GM18520 (cell line): ENCODE results near the gene PARP15.
"Not testable (repeated sequence)": the region's sequence is repeated elsewhere in the genome, so short reads cannot be mapped to it uniquely, and the experiment has no call there.

Experiments
- ATAC-seq: cut with Tn5 transposase; IDR thresholded peaks from one replicate; pipeline ENCODE4 v1.9.1; 2021; ENCODE audit not compliant: unreplicated experiment

PARP15 gene

GRCh38 chr3:122662505-122662904 is 85.1 kb downstream of the PARP15 start:
- ATAC-seq = no peak

- no peak for ATAC-seq
These were observed 87.9 kb downstream of the PARP15 start for GRCh38 chr3:122665226-122665786.

GRCh38 chr3:122665881-122666280 is 88.4 kb downstream of the PARP15 start:
- ATAC-seq = no peak

GRCh38 chr3:122668930-122669730 is 91.7 kb downstream of the PARP15 start:
- peak; percentile 91 for ATAC-seq

- ATAC-seq = no peak
These were observed 94.1 kb downstream of the PARP15 start for GRCh38 chr3:122671553-122671952.

GRCh38 chr3:122674339-122674738 is 96.9 kb downstream of the PARP15 start:
- ATAC-seq = no peak

GRCh38 chr3:122676759-122677158 is 99.3 kb downstream of the PARP15 start:
- no peak for ATAC-seq

GRCh38 chr3:122677216-122677615 is 99.8 kb downstream of the PARP15 start:
- no peak for ATAC-seq

GRCh38 chr3:122678506-122678905 is 101.1 kb downstream of the PARP15 start:
- ATAC-seq = no peak

- ATAC-seq = no peak
These were observed 101.8 kb downstream of the PARP15 start for GRCh38 chr3:122679085-122679881.

GRCh38 chr3:122679882-122680474 is 102.5 kb downstream of the PARP15 start:
- ATAC-seq = no peak

- no peak for ATAC-seq
These were observed 103.2 kb downstream of the PARP15 start, which contains the start of gene PARP14 for GRCh38 chr3:122680475-122681283. Gene PARP14, plus strand, starts transcription at chr3:122680839. Its CDS starts 45 bp downstream, at chr3:122680884.

- ATAC-seq = no peak
These were observed 104.0 kb downstream of the PARP15 start for GRCh38 chr3:122681284-122681973.

- ATAC-seq = no peak
These were observed 104.5 kb downstream of the PARP15 start for GRCh38 chr3:122681974-122682409.

GRCh38 chr3:122682778-122683411 is 105.4 kb downstream of the PARP15 start:
- not testable (repeated sequence) for ATAC-seq

GRCh38 chr3:122687298-122687697 is 109.8 kb downstream of the PARP15 start:
- no peak for ATAC-seq
